Stimulated activated CD8-positive, alpha-beta memory T cell treated with anti-CD3 and anti-CD28 coated beads, Interleukin-12 subunit alpha, Interleukin-12 subunit beta, amount 100 ng/mL, for 24 hours (primary cell): ENCODE data around the gene CALR.
"Not testable (repeated sequence)": the region's sequence is repeated elsewhere in the genome, so short reads cannot be mapped to it uniquely, and the experiment has no call there.

ENCODE experiments used
- DNase-seq: peaks from one replicate; pipeline ENCODE4 v3.0.0-alpha.2; 2020; ENCODE audit errors: extremely low read depth

Gene CALR

GRCh38 chr19:12952488-12953137 lies 14.2 kb downstream of the CALR start:
- DNase-seq, result no peak

GRCh38 chr19:12953138-12953798 lies 14.9 kb downstream of the CALR start:
- no peak for DNase-seq

GRCh38 chr19:12953799-12954611 lies 15.6 kb downstream of the CALR start:
- no peak for DNase-seq

GRCh38 chr19:12954612-12954962 lies 16.2 kb downstream of the CALR start:
- no peak for DNase-seq

GRCh38 chr19:12955575-12955974 lies 17.2 kb downstream of the CALR start:
- not testable (repeated sequence) for DNase-seq

- no peak for DNase-seq
These were observed 17.6 kb downstream of the CALR start for GRCh38 chr19:12955996-12956395.

GRCh38 chr19:12956446-12957388 lies 18.3 kb downstream of the CALR start, which contains the start of gene GADD45GIP1:
GADD45GIP1 (minus strand) TSS chr19:12957223; CDS start chr19:12957212, 11 bp downstream.
- peak; percentile 62 for DNase-seq

GRCh38 chr19:12957389-12957952 lies 19.1 kb downstream of the CALR start:
- not testable (repeated sequence) for DNase-seq

GRCh38 chr19:12959481-12959880 lies 21.1 kb downstream of the CALR start:
- DNase-seq, result no peak

- peak; percentile 50 for DNase-seq
These were observed 26.8 kb downstream of the CALR start for GRCh38 chr19:12965017-12965811.

GRCh38 chr19:12965812-12966135 lies 27.4 kb downstream of the CALR start:
- no peak for DNase-seq

- no peak for DNase-seq
These were observed 29.5 kb downstream of the CALR start for GRCh38 chr19:12967907-12968306.

GRCh38 chr19:12969292-12969988 lies 31.0 kb downstream of the CALR start, which contains the start of gene DAND5:
DAND5 (plus strand) TSS chr19:12969576; CDS start chr19:12969661, 85 bp downstream.
- no peak for DNase-seq

- DNase-seq, result no peak
These were observed 31.8 kb downstream of the CALR start for GRCh38 chr19:12970070-12970820.

GRCh38 chr19:12973236-12973635 lies 34.8 kb downstream of the CALR start:
- no peak for DNase-seq

GRCh38 chr19:12974301-12975220 lies 36.2 kb downstream of the CALR start:
- no peak for DNase-seq

- DNase-seq, result no peak
These were observed 36.9 kb downstream of the CALR start for GRCh38 chr19:12975221-12975741.

GRCh38 chr19:12976109-12976508 lies 37.7 kb downstream of the CALR start:
- DNase-seq, result not testable (repeated sequence)
